ENCODE data around the gene IFNAR2.
"Not testable (repeated sequence)": the region's sequence is repeated elsewhere in the genome, so short reads cannot be mapped to it uniquely, and the experiment has no call there.

- TF ChIP-seq CTCF (IDR thresholded peaks at IDR 0.05); MXI1 (IDR thresholded peaks at IDR 0.05; ENCODE audit: low read depth, low read length); REST (IDR thresholded peaks at IDR 0.05; ENCODE audit: low read depth, low read length); SIN3A (IDR thresholded peaks at IDR 0.05; ENCODE audit: borderline replicate concordance, low read depth, low read length); RCOR1 (IDR thresholded peaks at IDR 0.05; ENCODE audit: low read length); YY1 (IDR thresholded peaks at IDR 0.05; ENCODE audit: low read depth); RFX5 (IDR thresholded peaks at IDR 0.05; ENCODE audit: low read length); SMC3 (IDR thresholded peaks at IDR 0.05; ENCODE audit: low read depth, low read length); POLR2AphosphoS5 (IDR thresholded peaks at IDR 0.05; ENCODE audit: low read depth, low read length): not testable (repeated sequence)
Observed at GRCh38 chr21:33225376-33225775, 4.4 kb upstream of the IFNAR2 start.

All from SK-N-SH (cell line).